ENCODE measurements around the gene FARP1.

The FARP1 gene

DNA sequence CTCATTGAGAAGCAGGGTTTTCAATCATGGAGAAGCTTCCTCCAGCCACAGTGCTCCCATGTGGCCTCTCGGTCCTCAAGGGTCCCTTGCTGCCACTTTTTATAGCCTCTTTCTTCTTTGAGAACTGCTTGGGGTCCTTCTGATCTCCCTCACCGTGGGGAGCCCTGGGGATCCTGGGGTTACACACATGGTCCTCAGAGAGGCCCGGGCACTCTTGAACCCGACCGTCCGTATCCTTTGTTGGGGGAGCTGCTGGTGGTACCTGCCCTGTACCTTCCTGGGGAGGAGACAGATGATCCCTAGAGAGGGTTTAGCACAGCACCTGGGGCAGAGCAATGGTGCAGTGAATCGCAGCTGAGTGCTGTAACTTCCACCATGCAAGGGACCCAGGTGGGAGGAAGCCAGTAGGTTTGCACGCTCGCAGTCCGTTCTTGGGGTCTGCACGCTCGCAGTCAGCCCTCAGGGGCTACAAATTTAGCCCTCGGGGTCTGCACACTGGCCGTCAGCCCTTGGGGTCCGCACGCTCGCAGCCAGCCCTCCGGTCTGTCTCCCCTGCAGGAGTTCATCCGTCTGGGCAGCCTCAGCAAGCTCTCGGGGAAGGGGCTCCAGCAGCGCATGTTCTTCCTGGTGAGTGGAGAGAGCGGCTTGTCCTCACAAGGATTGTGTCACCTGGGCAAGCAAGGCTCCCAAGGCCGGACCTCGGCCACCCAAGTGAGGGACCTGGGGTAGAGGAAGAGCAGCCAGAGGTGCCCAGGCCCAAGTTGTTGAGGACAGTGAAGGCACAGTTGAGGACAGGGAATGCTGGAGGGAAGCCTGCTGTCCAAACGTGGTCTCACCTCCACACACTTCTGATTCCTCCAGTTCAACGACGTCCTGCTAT is 295.6 kb downstream of the FARP1 start:
- no peak overlapping the region for H3K4me3 ChIP-seq (ENCODE audit: low read depth, low read length)
- H4K8ac ChIP-seq (ENCODE audit: low read depth, low read length): no peak overlapping the region
- no peak overlapping the region for H3K18ac ChIP-seq (ENCODE audit: low read length)
- H3K23ac ChIP-seq (ENCODE audit: low read length): no peak overlapping the region
- peaks cover 4% of the 10 kb centered on the region in 2 experiments for H3K4me1 ChIP-seq (ENCODE audit: control insufficient read depth in 1 of 2, insufficient read depth in 2 of 2, low read length in 2 of 2)
- no peaks in the 10 kb centered on the region for H3K79me2 ChIP-seq (ENCODE audit: control insufficient read depth, insufficient read depth, low read length, poor library complexity)
- H3K4ac ChIP-seq (ENCODE audit: low read depth, low read length): no peak overlapping the region
- no peak overlapping the region for H3K9ac ChIP-seq (ENCODE audit: low read length)
- H3K27ac ChIP-seq (ENCODE audit: low read depth, low read length): no peak overlapping the region
- H2BK12ac ChIP-seq (ENCODE audit: low read length): no peak overlapping the region
- no peaks in the 10 kb centered on the region for H3K79me1 ChIP-seq (ENCODE audit: low read length)
- H2BK120ac ChIP-seq (ENCODE audit: insufficient read depth, low read length, poor library complexity): no peak overlapping the region
- H3K4me2 ChIP-seq (ENCODE audit: low read length): no peak overlapping the region
- no peak overlapping the region for H3K14ac ChIP-seq (ENCODE audit: low read length)
- no peak overlapping the region for H4K91ac ChIP-seq (ENCODE audit: low read depth, low read length)
- no CpG with 5 or more reads among the region's 27 CpGs for WGBS (ENCODE audit: extremely low coverage, insufficient coverage, insufficient read length)
- H2AFZ ChIP-seq (ENCODE audit: insufficient read depth, low read length, poor library complexity): no peak overlapping the region
- H4K12ac ChIP-seq (ENCODE audit: low read depth, low read length): no peak overlapping the region
- peaks cover 55 to 59% of the 10 kb centered on the region in 2 experiments for H3K36me3 ChIP-seq (ENCODE audit: control insufficient read depth in 1 of 2, insufficient read depth in 2 of 2, low read length in 2 of 2)
- peaks cover 2% of the 10 kb centered on the region for H3K9me3 ChIP-seq (ENCODE audit: insufficient read depth, low read depth, low read length)
- H2AK5ac ChIP-seq (ENCODE audit: low read length): no peak overlapping the region
- no peaks in the 10 kb centered on the region for H3K27me3 ChIP-seq (ENCODE audit: insufficient read depth, low read length)
- no peak for DNase-seq
- H2BK5ac ChIP-seq (ENCODE audit: low read depth, low read length, poor library complexity): no peak overlapping the region

DNA sequence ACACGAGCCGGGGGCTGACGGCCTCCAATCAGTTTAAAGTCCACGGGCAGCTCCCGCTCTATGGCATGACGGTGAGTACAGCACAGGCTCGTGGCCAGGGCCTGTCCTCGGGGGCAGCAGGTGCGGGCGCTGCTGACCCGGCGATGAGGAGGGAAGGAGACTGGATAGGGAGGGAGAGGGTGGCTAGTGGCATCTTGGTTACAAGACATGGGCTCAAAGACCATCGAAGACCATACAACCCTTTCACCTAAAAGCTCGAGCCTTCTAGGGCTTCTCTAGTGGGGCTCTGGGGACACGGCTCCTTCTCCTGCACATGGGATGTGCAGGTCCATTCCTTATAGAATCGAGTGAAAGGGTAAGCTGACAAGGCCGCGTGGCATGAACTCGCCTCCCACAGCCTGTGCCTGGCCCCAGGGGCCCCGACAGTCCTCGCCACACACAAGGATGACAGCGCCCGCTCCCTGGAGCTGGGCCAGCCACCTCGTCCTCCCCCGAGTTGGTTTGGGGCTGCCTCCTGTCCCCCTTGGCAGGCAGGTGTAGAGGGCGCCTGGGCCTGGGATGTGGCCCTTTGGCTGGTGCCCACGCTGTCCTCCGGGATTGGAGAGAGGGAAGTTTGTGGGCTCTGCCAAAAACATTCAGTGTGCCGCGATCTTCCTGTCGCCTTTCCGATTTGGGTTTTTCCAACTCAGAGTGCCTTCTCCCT is 296.4 kb downstream of the FARP1 start:
- Histone ChIP-seq H2BK5ac (ENCODE audit: low read depth, low read length, poor library complexity) (no peak overlapping the region), H2AK5ac (ENCODE audit: low read length) (no peak overlapping the region), H3K79me1 (ENCODE audit: low read length) (no peaks in the 10 kb centered on the region), H2BK12ac (ENCODE audit: low read length) (no peak overlapping the region), H3K36me3 (ENCODE audit: control insufficient read depth in 1 of 2, insufficient read depth in 2 of 2, low read length in 2 of 2) (peaks cover 57 to 60% of the 10 kb centered on the region in 2 experiments), H2BK120ac (ENCODE audit: insufficient read depth, low read length, poor library complexity) (no peak overlapping the region), H3K79me2 (ENCODE audit: control insufficient read depth, insufficient read depth, low read length, poor library complexity) (no peaks in the 10 kb centered on the region), H3K18ac (ENCODE audit: low read length) (no peak overlapping the region), H4K8ac (ENCODE audit: low read depth, low read length) (no peak overlapping the region), H3K27ac (ENCODE audit: low read depth, low read length) (no peak overlapping the region), H3K4me1 (ENCODE audit: control insufficient read depth in 1 of 2, insufficient read depth in 2 of 2, low read length in 2 of 2) (peaks cover 4 to 7% of the 10 kb centered on the region in 2 experiments), H4K91ac (ENCODE audit: low read depth, low read length) (no peak overlapping the region), H3K9me3 (ENCODE audit: insufficient read depth, low read depth, low read length) (peaks cover 2% of the 10 kb centered on the region), H3K14ac (ENCODE audit: low read length) (no peak overlapping the region), H3K4me3 (ENCODE audit: low read depth, low read length) (no peak overlapping the region), H4K12ac (ENCODE audit: low read depth, low read length) (no peak overlapping the region), H3K23ac (ENCODE audit: low read length) (no peak overlapping the region), H3K4me2 (ENCODE audit: low read length) (no peak overlapping the region), H3K9ac (ENCODE audit: low read length) (no peak overlapping the region), H3K4ac (ENCODE audit: low read depth, low read length) (no peak overlapping the region), H2AFZ (ENCODE audit: insufficient read depth, low read length, poor library complexity) (no peak overlapping the region), H3K27me3 (ENCODE audit: insufficient read depth, low read length) (no peaks in the 10 kb centered on the region)
- no CpG with 5 or more reads among the region's 32 CpGs for WGBS (ENCODE audit: extremely low coverage, insufficient coverage, insufficient read length)
- DNase-seq: no peak

DNA sequence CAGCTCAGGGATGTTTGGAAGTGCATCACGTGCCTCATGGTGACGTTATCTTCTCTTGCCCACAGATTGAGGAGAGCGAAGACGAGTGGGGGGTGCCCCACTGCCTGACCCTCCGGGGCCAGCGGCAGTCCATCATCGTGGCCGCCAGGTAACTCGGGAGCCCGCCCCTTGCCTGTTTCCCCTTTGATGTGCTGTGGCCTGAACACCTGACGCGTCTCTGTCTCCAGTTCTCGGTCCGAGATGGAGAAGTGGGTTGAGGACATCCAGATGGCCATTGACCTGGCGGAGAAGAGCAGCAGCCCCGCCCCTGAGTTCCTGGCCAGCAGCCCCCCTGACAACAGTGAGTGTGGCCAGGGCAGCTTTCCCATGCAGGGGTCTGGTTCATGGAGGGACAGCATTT is 297.0 kb downstream of the FARP1 start:
- no peak overlapping the region for H3K4me2 ChIP-seq (ENCODE audit: low read length)
- no peak overlapping the region for H3K18ac ChIP-seq (ENCODE audit: low read length)
- H2BK5ac ChIP-seq (ENCODE audit: low read depth, low read length, poor library complexity): no peak overlapping the region
- H4K12ac ChIP-seq (ENCODE audit: low read depth, low read length): no peak overlapping the region
- peaks cover 2% of the 10 kb centered on the region for H3K9me3 ChIP-seq (ENCODE audit: insufficient read depth, low read depth, low read length)
- H3K79me1 ChIP-seq (ENCODE audit: low read length): no peaks in the 10 kb centered on the region
- H2BK12ac ChIP-seq (ENCODE audit: low read length): no peak overlapping the region
- H3K36me3 ChIP-seq (ENCODE audit: control insufficient read depth in 1 of 2, insufficient read depth in 2 of 2, low read length in 2 of 2): peaks cover 61 to 65% of the 10 kb centered on the region in 2 experiments
- H2AFZ ChIP-seq (ENCODE audit: insufficient read depth, low read length, poor library complexity): no peak overlapping the region
- WGBS (ENCODE audit: extremely low coverage, insufficient coverage, insufficient read length): no CpG with 5 or more reads among the region's 16 CpGs
- H4K8ac ChIP-seq (ENCODE audit: low read depth, low read length): no peak overlapping the region
- no peak overlapping the region for H3K14ac ChIP-seq (ENCODE audit: low read length)
- H3K27me3 ChIP-seq (ENCODE audit: insufficient read depth, low read length): no peaks in the 10 kb centered on the region
- no peak overlapping the region for H3K4ac ChIP-seq (ENCODE audit: low read depth, low read length)
- H3K4me3 ChIP-seq (ENCODE audit: low read depth, low read length): no peak overlapping the region
- no peak overlapping the region for H2BK120ac ChIP-seq (ENCODE audit: insufficient read depth, low read length, poor library complexity)
- no peak for DNase-seq
- H3K79me2 ChIP-seq (ENCODE audit: control insufficient read depth, insufficient read depth, low read length, poor library complexity): no peaks in the 10 kb centered on the region
- H4K91ac ChIP-seq (ENCODE audit: low read depth, low read length): no peak overlapping the region
- H3K23ac ChIP-seq (ENCODE audit: low read length): no peak overlapping the region
- H3K27ac ChIP-seq (ENCODE audit: low read depth, low read length): no peak overlapping the region
- no peak overlapping the region for H2AK5ac ChIP-seq (ENCODE audit: low read length)
- H3K4me1 ChIP-seq (ENCODE audit: control insufficient read depth in 1 of 2, insufficient read depth in 2 of 2, low read length in 2 of 2): peaks cover 4 to 7% of the 10 kb centered on the region in 2 experiments
- H3K9ac ChIP-seq (ENCODE audit: low read length): no peak overlapping the region

DNA sequence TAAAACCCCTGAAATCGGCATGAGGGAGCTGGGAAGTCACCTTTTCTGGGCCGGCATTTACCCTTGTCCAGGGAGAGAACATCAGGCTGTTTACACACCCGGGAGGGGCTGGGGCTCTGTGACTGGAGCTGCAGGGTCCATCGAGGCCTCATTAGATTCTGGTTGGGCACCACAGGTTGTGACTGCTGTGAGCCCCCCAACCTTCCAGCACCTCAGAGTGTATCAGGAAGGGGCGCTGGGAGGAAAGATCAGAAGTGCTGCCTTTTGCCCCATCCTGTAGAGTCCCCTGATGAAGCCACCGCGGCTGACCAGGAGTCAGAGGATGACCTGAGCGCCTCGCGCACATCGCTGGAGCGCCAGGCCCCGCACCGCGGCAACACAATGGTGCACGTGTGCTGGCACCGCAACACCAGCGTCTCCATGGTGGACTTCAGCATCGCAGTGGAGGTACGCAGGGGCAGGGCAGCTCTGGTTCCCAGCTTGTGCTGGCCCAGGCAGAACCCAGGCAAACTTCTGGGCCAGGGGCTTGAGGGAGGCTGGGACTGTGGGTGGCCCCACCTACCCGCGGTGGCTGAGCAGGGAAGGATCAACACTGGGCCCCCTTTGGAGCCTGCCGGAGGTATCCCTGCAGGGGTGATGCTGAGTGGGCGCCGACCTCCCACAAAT is 297.6 kb downstream of the FARP1 start:
- no peak for DNase-seq
- no peak overlapping the region for H2BK12ac ChIP-seq (ENCODE audit: low read length)
- H3K36me3 ChIP-seq (ENCODE audit: control insufficient read depth in 1 of 2, insufficient read depth in 2 of 2, low read length in 2 of 2): peaks cover 59 to 63% of the 10 kb centered on the region in 2 experiments
- H4K8ac ChIP-seq (ENCODE audit: low read depth, low read length): no peak overlapping the region
- H3K9me3 ChIP-seq (ENCODE audit: insufficient read depth, low read depth, low read length): peaks cover 2% of the 10 kb centered on the region
- H3K4me1 ChIP-seq (ENCODE audit: control insufficient read depth in 1 of 2, insufficient read depth in 2 of 2, low read length in 2 of 2): peaks cover 4 to 7% of the 10 kb centered on the region in 2 experiments
- no peak overlapping the region for H2BK5ac ChIP-seq (ENCODE audit: low read depth, low read length, poor library complexity)
- no peak overlapping the region for H3K18ac ChIP-seq (ENCODE audit: low read length)
- H3K79me1 ChIP-seq (ENCODE audit: low read length): no peaks in the 10 kb centered on the region
- H3K14ac ChIP-seq (ENCODE audit: low read length): no peak overlapping the region
- no peak overlapping the region for H4K91ac ChIP-seq (ENCODE audit: low read depth, low read length)
- H2BK120ac ChIP-seq (ENCODE audit: insufficient read depth, low read length, poor library complexity): no peak overlapping the region
- no peak overlapping the region for H3K4ac ChIP-seq (ENCODE audit: low read depth, low read length)
- no CpG with 5 or more reads among the region's 25 CpGs for WGBS (ENCODE audit: extremely low coverage, insufficient coverage, insufficient read length)
- no peak overlapping the region for H3K4me3 ChIP-seq (ENCODE audit: low read depth, low read length)
- H3K79me2 ChIP-seq (ENCODE audit: control insufficient read depth, insufficient read depth, low read length, poor library complexity): no peaks in the 10 kb centered on the region
- no peak overlapping the region for H3K23ac ChIP-seq (ENCODE audit: low read length)
- H2AK5ac ChIP-seq (ENCODE audit: low read length): no peak overlapping the region
- H3K27ac ChIP-seq (ENCODE audit: low read depth, low read length): no peak overlapping the region
- H4K12ac ChIP-seq (ENCODE audit: low read depth, low read length): no peak overlapping the region
- no peak overlapping the region for H3K9ac ChIP-seq (ENCODE audit: low read length)
- H2AFZ ChIP-seq (ENCODE audit: insufficient read depth, low read length, poor library complexity): no peak overlapping the region
- H3K27me3 ChIP-seq (ENCODE audit: insufficient read depth, low read length): no peaks in the 10 kb centered on the region
- no peak overlapping the region for H3K4me2 ChIP-seq (ENCODE audit: low read length)

Measured in trophoblast cell (in vitro differentiated cells and primary cell).